ENCODE results near the gene VASP.
A peak's percentile ranks its signal among the peaks of the same experiment; 100 is the strongest.

VASP gene

DNA sequence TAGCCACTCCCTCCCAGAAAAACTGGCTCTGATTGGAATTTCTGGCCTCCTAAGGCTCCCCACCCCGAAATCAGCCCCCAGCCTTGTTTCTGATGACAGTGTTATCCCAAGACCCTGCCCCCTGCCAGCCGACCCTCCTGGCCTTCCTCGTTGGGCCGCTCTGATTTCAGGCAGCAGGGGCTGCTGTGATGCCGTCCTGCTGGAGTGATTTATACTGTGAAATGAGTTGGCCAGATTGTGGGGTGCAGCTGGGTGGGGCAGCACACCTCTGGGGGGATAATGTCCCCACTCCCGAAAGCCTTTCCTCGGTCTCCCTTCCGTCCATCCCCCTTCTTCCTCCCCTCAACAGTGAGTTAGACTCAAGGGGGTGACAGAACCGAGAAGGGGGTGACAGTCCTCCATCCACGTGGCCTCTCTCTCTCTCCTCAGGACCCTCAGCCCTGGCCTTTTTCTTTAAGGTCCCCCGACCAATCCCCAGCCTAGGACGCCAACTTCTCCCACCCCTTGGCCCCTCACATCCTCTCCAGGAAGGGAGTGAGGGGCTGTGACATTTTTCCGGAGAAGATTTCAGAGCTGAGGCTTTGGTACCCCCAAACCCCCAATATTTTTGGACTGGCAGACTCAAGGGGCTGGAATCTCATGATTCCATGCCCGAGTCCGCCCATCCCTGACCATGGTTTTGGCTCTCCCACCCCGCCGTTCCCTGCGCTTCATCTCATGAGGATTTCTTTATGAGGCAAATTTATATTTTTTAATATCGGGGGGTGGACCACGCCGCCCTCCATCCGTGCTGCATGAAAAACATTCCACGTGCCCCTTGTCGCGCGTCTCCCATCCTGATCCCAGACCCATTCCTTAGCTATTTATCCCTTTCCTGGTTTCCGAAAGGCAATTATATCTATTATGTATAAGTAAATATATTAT is 33.3 kb upstream of the VASP start:
- no peak for DNase-seq

DNA sequence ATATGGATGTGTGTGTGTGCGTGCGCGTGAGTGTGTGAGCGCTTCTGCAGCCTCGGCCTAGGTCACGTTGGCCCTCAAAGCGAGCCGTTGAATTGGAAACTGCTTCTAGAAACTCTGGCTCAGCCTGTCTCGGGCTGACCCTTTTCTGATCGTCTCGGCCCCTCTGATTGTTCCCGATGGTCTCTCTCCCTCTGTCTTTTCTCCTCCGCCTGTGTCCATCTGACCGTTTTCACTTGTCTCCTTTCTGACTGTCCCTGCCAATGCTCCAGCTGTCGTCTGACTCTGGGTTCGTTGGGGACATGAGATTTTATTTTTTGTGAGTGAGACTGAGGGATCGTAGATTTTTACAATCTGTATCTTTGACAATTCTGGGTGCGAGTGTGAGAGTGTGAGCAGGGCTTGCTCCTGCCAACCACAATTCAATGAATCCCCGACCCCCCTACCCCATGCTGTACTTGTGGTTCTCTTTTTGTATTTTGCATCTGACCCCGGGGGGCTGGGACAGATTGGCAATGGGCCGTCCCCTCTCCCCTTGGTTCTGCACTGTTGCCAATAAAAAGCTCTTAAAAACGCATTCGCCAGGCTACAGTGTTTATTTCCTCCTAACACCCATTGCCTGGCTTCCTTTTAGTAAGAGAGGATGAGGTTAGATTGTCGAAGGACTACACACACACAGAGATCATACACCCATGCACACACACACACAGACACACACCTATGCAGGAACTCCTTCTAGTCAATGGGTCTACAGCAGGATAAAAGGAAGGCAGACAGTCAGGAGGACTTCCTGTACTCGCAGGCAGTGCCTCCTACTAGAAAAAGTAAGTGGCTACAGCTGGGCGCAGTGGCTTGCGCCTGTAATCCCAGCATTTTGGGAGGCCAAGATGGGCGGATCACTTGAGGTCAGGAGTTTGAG is 32.4 kb upstream of the VASP start:
- DNase-seq: no peak

DNA sequence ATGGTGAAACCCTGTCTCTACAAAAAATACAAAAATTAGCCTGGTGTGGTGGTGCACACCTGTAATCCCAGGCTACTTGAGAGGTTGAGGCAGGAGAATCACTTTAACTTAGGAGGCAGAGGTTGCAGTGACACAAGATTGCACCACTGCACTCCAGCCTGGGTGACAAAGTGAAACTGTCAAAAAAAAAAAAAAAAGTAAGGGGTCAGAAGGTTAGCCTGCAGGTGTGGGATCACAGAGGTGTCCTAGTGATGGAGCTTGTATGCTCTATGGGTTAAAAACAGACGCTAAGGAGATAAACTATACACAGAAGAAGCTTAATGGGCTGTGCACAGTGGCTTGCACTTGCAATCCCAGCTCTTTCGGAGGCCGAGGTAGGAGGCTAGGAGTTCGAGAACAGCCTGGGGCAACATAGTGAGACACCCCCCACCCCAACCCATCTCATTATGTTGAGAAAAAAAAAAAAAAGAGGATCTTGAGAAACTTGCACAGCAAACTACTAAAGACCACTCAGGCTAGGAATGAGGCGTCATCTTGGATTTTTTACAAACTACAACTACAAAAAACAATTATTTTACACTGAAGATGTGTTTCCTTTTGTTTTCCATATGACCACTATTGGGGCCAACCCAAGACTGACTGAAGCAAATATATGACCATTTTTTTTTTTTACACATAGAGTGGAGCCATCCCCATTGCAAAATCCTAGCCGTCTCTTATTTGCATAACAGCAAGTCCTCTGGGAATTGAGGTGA is 31.6 kb upstream of the VASP start:
- DNase-seq: no peak

DNA sequence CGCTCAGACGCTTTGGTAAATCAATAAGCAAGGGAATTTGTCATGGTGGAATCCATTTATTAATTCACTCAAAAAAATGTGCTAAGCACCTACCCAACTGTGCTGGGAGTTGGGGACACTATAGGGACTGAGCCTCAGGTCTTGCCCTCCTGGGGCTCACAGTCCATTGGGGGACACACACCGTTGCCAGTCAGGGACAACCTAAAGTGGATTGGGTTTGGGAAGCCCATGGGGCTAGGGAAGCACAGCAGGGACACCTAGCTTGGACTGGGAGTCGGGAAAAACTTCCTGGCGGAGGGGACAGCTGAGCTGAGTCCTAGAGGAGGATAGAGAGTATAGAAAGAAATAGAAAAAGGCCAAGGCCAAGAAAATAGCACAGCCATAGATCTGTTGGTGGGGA is 31.0 kb upstream of the VASP start:
- DNase-seq: no peak

DNA sequence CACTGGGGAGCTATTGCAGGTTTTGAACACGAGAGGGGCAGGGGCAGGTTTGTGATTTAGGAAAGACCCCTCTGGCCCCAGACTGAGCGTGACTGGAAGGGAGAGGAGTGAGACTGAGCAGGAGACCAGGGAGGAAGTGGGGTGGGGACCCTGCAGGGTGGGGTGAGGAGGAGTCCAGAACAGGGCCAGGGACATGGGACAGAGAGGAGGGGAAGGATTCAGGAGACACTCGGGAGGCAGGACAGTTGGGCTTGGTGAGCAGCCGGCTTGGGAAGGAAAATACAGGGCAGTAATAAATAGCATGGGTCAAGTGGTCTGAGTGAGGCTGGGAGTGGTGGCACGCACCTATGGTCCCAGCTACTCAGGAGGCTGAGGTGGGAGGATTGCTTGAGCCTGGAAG is 30.1 kb upstream of the VASP start:
- no peak for DNase-seq

DNA sequence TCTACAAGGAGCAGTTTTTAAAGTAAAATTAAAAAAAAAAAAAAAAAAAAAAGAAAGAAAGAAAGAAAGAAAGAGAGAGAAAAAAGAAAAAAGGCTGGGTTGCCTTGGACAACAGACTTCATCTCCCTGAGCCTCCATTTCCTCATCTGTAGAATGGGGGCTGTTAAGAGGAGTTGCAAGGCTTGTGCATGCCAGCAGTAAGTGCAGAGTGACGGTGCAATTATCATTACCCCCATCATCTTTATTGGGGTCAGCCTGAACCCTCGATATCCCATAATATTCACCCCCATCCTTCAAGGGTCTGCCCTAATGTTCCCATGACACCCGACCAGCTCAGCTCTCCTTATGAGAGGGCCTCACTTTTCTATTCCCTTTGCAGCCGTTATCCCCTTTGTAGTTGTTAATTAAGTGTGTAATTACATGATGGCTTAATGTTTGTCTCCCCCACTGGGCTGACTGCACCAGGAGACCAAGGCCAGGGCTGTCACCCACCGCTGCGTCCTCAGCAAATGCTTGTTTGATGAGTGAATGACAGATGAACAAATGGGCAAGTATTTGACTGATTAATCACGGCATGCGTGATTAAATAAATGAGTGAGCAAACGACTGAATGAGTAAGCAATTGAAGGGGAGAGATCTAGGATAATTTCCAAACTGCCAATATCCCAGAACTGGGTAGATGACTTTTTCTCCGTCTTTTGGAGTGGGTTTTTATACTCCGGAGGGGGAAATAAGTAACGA is 29.4 kb upstream of the VASP start:
- peak; percentile 90 for DNase-seq

DNA sequence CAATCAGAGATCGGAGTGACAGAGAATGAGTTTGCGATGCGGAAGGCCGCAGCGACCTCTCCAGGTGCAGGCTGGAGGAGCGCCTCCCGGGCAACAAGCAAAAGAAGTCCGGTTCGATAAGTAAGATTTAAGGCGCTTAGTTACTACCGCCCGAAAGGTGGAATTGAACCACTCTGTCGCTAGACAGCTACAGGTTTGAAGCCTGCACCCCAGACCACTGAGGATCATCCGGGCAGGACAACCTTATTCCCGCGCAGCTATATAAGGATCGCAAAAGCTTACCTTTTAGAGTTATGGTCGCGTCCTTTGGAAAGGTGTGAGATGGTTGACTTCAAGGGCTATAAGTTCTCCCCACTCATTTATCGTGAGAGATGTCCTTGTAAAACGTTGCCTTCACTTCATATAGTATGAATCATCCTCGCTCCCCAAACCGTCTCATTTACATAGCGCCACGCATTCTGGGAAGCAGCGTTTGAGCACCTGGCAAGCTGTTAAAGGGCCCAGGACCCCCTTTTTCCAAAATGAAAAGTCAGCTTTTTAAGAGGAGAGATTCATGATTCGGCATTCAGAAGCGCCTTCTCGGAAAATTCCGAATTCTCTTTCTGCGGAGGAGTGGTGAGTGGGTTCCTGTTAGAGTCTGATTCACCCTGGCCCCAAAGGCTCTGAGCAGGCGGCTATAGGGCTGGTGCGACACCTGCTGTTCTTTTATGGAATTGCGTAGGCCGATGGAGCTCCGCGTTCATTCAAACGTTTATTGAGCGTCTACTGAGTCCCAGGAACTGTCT is 28.6 kb upstream of the VASP start:
- peak; percentile 99 for DNase-seq

DNA sequence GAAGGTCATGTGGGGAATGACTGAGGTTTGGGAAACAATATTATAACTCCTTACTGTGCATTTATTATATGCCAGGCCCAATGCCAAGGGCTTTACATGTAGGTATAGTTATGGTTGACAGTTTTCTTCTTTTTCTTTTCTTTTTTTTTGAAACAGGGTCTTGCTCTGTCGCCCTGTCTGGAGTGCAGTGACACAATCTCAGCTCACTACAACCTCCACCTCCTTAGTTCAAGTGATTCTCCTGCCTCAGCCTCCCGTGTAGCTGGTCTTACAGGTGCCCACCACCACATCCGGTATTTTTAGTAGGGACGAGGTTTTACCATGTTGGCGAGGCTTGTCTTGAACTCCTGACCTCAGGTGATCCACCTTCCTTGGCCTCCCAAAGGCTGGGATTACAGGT is 24.2 kb upstream of the VASP start:
- no peak for DNase-seq

DNA sequence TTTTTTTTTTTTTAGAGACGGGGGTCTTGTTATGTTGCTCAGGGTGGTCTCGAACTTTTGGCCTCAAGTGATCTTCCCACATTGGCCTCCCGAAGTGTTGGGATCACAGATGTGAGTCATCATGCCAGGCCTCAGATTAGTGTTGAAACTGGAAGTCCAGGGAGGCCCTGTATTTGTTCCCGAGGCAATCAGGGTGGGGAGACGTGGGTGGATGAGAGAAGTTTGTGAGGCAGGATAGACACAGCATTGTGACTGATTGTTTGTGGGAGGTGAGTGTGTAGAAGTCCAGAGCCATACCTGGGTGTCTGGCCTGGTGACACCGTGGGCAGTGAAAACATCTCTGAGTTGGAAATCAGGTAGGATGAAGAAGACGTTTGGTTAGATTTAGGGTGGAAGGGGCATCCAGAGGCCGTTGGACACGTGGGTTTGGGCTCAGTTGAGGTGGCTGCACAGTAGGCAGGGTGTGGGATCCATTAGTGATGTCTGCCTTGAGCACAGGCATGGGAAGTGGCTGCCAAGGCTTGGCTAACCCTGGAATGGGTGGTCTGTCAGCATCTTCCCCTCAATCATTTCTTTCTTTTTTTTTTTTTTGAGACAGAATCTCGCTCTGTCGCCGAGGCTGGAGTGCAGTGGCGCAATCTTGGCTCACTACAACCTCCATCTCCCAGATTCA is 22.9 kb upstream of the VASP start:
- DNase-seq: no peak

DNA sequence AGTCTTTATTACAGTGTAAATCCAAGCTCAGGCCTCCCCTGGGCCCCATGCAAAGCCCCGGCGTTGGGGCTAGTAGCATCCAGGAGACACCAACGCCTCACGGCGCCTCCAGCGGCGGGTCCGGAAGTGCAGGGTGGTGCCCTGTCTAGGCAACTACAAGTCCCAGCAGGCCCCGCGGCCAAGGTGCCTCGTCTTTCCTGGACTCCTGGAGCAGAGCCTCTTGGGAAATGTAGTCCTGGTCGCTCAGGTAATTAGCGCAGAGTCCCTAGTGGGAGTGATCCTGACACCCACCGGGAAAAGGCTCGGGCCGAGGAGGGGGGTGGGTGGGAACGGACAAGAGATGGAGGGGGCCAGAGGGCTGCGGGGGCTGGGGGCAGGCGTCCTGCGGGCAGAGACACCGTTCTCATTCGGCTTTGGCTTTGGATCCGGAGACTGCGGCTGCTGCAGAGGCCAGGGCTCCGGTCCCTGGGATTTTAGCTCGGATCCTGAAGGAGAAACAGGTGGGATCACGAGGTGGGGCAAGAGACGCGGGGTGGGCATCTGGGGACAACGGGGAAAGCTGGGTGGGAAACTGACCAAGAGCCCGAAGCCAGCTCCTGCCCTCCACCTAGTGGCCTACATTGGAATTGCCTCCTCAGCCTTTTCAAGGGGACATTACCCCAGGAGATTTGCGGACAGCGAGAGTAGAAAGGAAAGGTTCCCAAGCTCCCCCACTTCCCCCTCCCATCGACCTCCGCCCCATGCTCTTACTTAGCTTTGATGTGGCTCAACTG is 21.8 kb upstream of the VASP start:
- DNase-seq: peak; percentile 95

DNA sequence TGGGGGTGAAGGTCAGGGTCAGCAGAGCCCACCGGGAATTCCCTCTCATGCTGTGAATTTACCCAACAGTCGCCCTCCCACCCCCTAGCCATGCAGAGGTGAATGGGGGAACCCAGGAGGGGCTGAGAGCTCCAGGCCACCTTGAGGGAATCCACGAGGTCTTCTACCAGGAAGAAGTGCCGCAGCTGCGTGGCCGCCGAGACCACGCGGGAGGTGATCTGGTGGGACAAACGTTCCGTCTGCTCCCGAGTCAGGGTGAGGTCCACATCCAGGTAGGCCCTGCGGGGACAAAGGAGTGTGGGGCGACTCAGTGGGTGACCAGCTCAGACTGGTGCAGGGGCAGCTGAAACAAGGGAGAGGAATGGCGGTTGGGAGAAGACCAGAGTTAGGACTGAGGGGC is 18.6 kb upstream of the VASP start:
- no peak for DNase-seq

DNA sequence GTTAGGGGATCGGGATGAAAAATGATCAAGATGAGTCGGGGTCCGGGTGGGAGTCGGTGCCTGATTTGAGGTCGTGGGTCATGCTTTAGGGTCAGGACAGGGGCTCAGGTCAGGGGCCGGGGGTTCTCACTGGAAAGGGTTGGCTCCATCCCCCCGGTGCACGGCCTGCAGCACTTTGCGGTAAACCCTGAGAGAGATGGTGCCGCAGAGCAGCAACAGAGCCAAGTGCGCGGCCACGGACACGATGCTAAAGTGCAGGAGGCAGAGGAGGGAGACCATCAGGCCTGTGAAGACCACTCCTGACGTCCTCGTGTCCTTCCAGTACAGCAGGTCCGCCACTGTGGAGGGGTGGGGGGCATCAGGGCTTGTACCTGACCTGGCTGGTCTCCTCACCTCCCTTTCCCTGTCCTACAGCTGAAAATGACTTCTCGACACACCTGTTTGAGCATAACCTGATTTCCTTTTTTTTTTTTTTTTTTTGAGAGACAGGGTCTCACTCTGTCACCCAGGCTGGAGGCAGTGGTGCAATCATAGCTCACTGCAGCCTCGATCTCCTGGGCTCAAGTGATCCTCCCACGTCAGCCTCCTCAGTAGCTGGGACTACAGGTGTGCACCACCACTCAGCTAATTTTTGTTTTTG is 17.9 kb upstream of the VASP start:
- no peak for DNase-seq

DNA sequence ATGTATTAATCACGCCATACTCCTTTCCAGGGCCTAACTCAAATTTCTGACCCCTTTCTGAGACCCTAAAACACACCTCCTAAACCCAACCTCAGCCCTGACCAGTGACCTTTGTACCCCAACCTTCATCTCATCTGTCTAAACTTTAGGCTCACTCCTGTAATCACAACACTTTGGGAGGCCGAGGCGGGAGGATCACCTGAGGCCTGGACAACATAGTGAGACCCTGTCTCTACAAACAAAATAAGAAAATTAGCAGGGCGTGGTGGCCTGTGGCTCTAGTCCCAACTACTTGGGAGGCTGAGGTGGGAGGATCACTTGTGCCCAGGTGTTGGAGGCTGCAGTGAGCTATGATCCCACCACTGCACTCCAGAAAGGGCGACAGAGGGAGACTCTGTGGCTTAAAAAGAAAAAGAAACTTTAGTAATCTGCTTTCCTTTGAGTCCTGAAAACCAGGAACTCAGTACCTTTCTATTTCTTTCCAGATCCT is 15.1 kb upstream of the VASP start:
- DNase-seq: no peak

DNA sequence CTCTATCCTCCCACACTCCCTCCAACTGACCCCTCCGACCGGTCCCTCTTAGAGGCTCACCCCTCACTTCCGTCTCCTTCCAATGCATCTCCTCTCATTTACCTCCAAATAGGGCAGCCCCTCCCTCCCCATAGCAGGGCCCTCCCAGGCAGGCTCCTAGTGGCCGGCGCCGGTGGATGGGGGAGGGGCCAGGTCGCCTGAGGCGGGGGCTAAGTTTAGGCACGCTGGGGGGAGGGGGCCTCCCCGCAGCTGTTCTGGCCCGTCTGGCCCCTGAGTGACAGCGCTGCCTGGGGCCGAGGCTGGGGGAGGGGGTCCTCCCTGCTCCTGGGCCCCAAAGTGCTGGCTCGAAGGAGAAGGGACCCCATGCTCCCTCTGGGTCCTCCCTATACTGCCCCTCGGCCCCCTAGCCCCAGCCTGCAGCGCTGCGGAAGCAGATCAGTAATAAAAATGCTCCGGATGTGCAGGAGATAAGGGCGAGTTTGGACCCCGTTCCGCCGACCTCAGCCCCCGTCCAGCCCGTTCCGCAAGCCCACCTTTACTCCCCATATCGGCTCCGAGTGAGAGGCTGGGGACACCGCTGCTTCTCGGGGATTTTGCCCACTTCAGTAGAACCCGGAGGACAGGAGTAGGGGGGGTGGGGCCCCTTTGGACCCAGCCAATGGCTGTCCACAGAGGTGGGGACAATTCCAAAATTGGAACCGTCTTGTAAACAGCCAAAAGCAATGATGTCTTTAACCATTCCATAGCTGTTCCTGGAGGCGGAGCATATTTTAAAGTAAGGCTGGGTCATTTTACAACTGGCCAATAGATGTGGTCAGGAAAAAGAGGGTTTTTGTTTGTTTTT is 14.4 kb upstream of the VASP start:
- DNase-seq: peak; percentile 35

DNA sequence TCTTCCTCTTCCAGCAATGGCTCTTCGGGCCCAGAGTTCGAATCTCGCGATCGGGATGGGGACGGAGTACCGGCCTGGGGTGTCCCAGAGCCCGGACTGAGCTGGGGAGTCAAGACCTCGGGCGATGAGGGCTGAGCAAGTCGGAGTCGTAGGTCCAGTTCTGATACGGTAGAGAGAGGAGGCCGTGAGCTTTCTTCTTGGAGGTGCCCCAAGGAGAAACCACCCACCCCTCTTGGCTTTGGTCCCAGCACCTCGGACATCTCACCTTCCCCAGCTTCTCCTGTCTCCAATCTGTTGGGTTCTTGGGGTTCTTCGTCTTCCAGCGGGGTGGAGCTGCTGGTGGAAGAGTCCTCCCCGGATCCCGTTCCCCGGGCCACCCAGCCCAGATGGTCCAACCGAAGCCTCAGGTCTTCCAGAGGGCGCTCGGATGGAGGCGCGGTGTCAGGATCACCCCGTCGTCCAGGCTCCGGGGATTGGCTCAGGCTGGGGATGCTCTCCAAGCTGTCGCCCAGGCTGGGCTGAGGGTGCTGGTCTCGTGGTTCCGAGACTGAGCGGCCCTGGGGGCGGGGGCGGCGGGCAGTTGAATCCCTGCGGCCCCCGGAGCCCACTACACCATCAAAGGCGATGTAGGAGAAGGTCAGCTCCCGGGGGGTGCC is 12.9 kb upstream of the VASP start:
- no peak for DNase-seq

DNA sequence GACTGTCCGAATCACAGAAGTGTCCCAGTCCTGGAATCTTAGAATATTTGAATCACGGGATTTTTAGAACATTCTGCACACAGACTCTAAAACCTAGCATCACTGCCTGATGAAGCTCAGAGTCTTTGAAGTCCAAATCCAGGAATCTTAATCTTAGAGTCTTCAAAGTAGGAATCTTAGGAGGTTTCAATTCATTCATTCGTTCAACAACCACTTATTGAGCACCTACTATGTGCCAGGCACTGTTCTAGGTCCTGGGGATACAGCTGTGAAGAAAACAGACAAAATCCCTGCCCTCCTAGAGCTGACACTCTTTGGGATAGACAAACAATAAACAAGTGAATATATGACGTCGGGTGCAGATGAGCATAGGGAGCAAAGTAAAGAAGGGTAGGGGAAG is 12.1 kb upstream of the VASP start:
- DNase-seq: no peak

DNA sequence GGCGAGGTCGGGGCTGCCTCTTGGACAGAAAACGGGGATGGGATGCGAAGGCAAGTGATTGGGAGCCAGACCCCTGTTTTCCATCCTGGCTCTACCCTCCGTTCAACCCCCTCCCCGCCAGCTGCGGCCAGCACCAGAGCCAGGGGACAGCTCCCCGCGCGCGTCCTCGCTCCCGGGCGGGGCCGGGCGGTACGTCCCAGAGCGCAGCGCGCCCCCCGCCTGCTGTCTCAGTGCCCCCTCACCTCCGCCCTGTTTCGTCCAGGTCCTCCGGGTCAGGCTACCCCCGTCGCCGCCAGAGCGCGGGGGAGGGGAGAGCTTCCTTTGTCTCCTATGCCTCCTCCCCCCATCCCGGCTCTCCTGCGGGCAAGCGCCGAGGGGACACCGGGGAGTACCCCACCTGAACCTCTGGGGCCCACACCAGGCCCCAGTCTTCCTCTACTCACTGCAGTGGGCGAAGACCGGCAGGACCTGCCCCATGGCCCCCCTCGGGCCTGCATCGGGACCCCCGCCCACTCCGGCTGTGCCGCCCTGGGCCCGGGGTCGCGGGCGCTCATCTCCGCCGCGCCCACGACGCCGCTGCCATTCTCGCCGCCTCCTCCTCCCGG is 10.8 kb upstream of the VASP start:
- peak; percentile 83 for DNase-seq
